MCF 10A (cell line): Measurements from ENCODE around the gene CCDC13. TPM values are rescaled to one million over a fixed set of nuclear protein-coding genes. Genes with fewer than 3 reads are reported as not detected.

Experiments used
- BruUV-seq: library from RNA; stranded (reverse); fragments of 400-500 nt; replicated peaks from 2 replicates; lab custom pipeline; 2021; lab: Mats Ljungman, UMichigan
- CTCF ChIA-PET: fragments of 300-600 bp; sonication (Branson Sonifier 250); formaldehyde crosslinking; extraction: SDS; loops from one replicate; lab custom pipeline; 2021; ENCODE audit warnings: antibody characterized with exemption, inconsistent platforms; lab: Yijun Ruan, JAX
- POLR2A ChIA-PET: fragments of 300-600, 350-650 bp; sonication (Branson Sonifier 250); formaldehyde crosslinking; extraction: SDS; loops from one replicate; lab custom pipeline; 2020; ENCODE audit warnings: antibody characterized with exemption, inconsistent platforms; lab: Yijun Ruan, JAX
- DNase-seq: peaks from one replicate; pipeline ENCODE4 v3.0.0-alpha.2; 2018; ENCODE audit not compliant: unreplicated experiment
- H3K27ac Mint-ChIP-seq: one replicate; pipeline ENCODE4 v1.8.0; 2022; ENCODE audit warnings: mild to moderate bottlenecking, low read depth, mixed read lengths; ENCODE audit not compliant: unreplicated experiment
- H3K27me3 Mint-ChIP-seq: one replicate; pipeline ENCODE4 v1.8.0; 2022; ENCODE audit warnings: mixed read lengths; ENCODE audit not compliant: insufficient read depth, unreplicated experiment
- H3K36me3 Mint-ChIP-seq: one replicate; pipeline ENCODE4 v1.8.0; 2022; ENCODE audit warnings: mild to moderate bottlenecking, moderate library complexity, mixed read lengths; ENCODE audit not compliant: insufficient read depth, unreplicated experiment
- H3K4me1 Mint-ChIP-seq: one replicate; pipeline ENCODE4 v1.8.0; 2022; ENCODE audit warnings: mixed read lengths; ENCODE audit not compliant: insufficient read depth, unreplicated experiment
- H3K4me3 Mint-ChIP-seq: one replicate; pipeline ENCODE4 v1.8.0; 2022; ENCODE audit warnings: mild to moderate bottlenecking, moderate library complexity, mixed read lengths; ENCODE audit not compliant: unreplicated experiment
- H3K9me3 Mint-ChIP-seq: one replicate; pipeline ENCODE4 v1.8.0; 2022; ENCODE audit warnings: mixed read lengths; ENCODE audit not compliant: unreplicated experiment
- CTCF ChIP-seq: fragments of 200-600 bp; IDR thresholded peaks from one replicate; pipeline ENCODE4 v1.8.0; 2022; ENCODE audit warnings: antibody characterized with exemption, mild to moderate bottlenecking; ENCODE audit not compliant: unreplicated experiment
- intact Hi-C: fragments of 100-400 bp; cut with micrococcal nuclease; formaldehyde crosslinking; loops from 2 replicates; pipeline ENCODE4 v1.14.1; 2022
- total RNA-seq: library from RNA; stranded (reverse); gene quantifications from 2 replicates; pipeline ENCODE4 v1.2.3, GENCODE V29; 2022

CCDC13 gene
- total RNA-seq, 1 experiment from 2014 or later, result 1.1 TPM

- Mint-ChIP-seq H3K27ac (no peak overlapping the region), H3K9me3 (no peaks in the 10 kb centered on the region), H3K4me3 (no peak overlapping the region), H3K4me1 (no peaks in the 10 kb centered on the region), H3K36me3 (peaks cover 4% of the 10 kb centered on the region), H3K27me3 (no peaks in the 10 kb centered on the region)
- ChIA-PET POLR2A (interaction anchor here (0.6 to 1.2 kb wide), 3 partner anchors 9 to 11 kb away, joined by 3 read pairs; no protein-coding TSS in a partner anchor), CTCF (interaction anchor here (0.6 to 1.9 kb wide), 3 partner anchors 10 to 53 kb away, joined by 3 to 9 read pairs (median 3); no protein-coding TSS in a partner anchor)
- no peak for DNase-seq
- intact Hi-C loops, result no loop called here
- no TSS peak for BruUV-seq
- TF ChIP-seq CTCF, result no peak
Measured at GRCh38 chr3:42769477-42770131, 3.4 kb downstream of the CCDC13 start.

DNA sequence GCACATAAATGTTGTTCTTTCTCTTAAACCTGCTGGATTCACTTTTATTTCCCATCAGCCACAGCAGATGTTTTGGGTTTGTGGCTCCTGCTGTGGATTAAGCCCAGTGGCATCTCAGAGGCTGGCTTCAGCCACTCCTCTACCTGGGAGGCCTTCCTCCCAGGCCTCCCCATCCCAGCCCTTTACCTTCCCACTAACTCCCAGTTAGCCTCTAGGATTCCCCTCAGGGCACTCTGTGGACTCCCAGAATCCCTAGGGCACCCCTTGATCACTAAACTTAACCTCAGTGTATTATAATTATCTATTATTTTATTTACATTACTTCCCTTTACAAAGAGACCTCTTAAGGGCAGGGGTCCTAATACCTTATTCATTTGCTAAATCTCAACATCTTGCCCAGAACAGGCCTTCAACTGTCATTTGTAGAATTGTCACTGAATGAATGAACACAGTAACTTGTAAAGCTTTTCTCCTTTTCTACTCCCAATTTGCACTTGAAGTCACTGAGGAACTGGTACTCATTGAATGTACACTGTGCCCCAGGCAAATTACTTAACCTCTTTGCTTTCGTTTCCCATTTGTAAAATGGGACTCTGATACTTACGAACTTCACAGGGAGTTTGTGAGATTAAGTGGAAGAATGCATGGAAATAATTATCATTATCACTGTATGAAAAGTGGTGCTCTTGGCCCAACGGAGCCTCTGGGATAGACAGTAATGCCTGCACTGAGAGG, 8.3 kb downstream of the CCDC13 start:
- Mint-ChIP-seq H3K9me3 (no peaks in the 10 kb centered on the region), H3K27me3 (no peaks in the 10 kb centered on the region), H3K4me3 (no peak overlapping the region), H3K36me3 (no peaks in the 10 kb centered on the region), H3K27ac (no peak overlapping the region), H3K4me1 (peaks cover 13% of the 10 kb centered on the region)
- ChIA-PET CTCF (interaction anchor here (1.2 kb wide), 2 partner anchors 8 to 14 kb away, joined by 3 to 5 read pairs; no protein-coding TSS in a partner anchor), POLR2A (interaction anchor here (0.6 to 1.1 kb wide), 2 partner anchors 9 to 15 kb away, joined by 3 to 4 read pairs; no protein-coding TSS in a partner anchor)
- BruUV-seq, result no TSS peak
- DNase-seq, result no peak
- intact Hi-C loops, result no loop called here
- TF ChIP-seq CTCF, result no peak

DNA sequence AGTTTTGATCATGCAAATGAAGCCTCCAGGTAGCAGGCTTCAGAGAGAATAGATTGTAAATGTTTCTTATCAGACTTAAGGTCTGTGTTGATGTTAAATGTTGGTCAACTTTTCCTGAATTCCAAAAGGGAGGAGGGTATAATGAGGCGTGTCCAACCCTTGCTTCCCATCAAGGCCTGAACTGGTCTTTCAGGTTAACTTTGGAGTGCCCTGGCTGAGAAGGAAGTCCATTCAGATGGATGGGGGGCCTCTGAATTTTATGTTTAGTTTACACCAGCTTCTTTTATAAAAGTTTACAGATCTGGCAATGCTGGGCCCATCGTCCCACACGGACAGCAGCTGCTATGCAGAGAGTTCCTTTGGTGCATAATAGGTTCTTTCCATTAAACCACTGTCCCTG, 8.9 kb downstream of the CCDC13 start:
- ChIA-PET POLR2A (no interaction called here), CTCF (interaction anchor here (0.7 kb wide), 1 partner anchor 106 kb away, joined by 3 read pairs; no protein-coding TSS in a partner anchor)
- peaks cover 13% of the 10 kb centered on the region for H3K4me1 Mint-ChIP-seq
- H3K27me3 Mint-ChIP-seq, result no peaks in the 10 kb centered on the region
- no peak for DNase-seq
- H3K9me3 Mint-ChIP-seq, result no peaks in the 10 kb centered on the region
- no peak for TF ChIP-seq CTCF
- H3K36me3 Mint-ChIP-seq, result no peaks in the 10 kb centered on the region
- H3K4me3 Mint-ChIP-seq, result no peak overlapping the region
- no peak overlapping the region for H3K27ac Mint-ChIP-seq
- intact Hi-C loops, result no loop called here
- BruUV-seq, result no TSS peak

DNA sequence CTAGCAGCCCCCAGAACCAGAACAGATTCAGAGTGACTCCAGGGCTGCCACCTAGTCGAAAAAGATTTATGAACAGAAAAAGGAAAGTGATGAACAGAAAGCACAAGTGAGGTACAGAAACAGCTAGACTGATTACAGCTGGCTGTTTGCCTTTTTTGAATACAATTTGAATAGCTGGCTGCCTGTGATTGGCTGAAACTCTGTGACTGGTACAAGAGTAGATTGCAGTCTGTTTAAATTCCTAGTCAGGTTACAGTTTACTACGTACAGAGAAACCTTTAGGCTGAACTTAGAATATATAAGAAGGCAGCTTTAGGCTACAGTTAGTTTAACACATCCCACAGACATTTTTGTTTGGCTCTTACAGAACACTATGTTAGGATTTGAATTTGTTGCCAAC, 10.0 kb downstream of the CCDC13 start:
- H3K36me3 Mint-ChIP-seq, result peaks cover 5% of the 10 kb centered on the region
- DNase-seq, result no peak
- peaks cover 13% of the 10 kb centered on the region for H3K4me1 Mint-ChIP-seq
- ChIA-PET CTCF (interaction anchor here (0.6 to 3.0 kb wide), 6 partner anchors 13 to 1174 kb away, joined by 3 to 11 read pairs (median 4); no protein-coding TSS in a partner anchor), POLR2A (no interaction called here)
- intact Hi-C loops, result no loop called here
- no peak for TF ChIP-seq CTCF
- no peaks in the 10 kb centered on the region for H3K9me3 Mint-ChIP-seq
- no TSS peak for BruUV-seq
- no peak overlapping the region for H3K27ac Mint-ChIP-seq
- no peak overlapping the region for H3K4me3 Mint-ChIP-seq
- no peaks in the 10 kb centered on the region for H3K27me3 Mint-ChIP-seq
